ENCODE data around the gene CDH12. TPM values are rescaled to one million over a fixed set of nuclear protein-coding genes. Genes with fewer than 3 reads are reported as not detected.

CDH12 gene
- total RNA-seq: not detected in 2 replicates

GRCh38 chr5:22852807-22853660, at the start of gene CDH12:
CDH12 (minus strand) TSS chr5:22853344.

All from vein endothelial cell (primary cell).